GM12892 (cell line): ENCODE measurements around the gene KIRREL2.

ENCODE experiments used
- POLR2A ChIP-seq: IDR thresholded peaks from 2 replicates; pipeline ENCODE4 v1.6.1; 2011; ENCODE audit warnings: low read depth, low read length, control low read depth
- TAF1 ChIP-seq: IDR thresholded peaks from 2 replicates; pipeline ENCODE4 v1.6.1; 2011; ENCODE audit warnings: low read depth, mild to moderate bottlenecking, control low read depth, low read length, borderline replicate concordance

DNA sequence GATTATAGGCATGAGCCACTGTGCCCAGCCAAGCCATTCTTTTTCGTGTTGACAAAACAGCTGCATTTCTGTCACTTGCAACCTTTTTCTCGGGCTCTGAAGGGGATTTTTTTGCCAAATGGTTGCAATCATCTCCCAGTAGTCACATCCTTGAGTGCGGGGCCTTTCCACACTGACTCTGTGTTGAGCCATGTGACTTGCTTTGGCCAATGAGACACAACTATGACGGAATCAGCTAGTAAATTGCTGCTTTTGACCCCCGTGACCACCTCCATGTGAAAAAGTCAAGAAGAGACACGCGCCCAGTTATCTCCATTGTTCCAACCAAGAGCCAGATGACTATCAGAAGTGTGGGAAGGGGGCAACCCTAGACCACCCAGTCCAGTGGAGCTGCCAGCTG is 22.7 kb upstream of the KIRREL2 start:
- TF ChIP-seq POLR2A (no peak), TAF1 (no peak)
